ENCODE data around the gene CLPTM1L. TPM values are rescaled to one million over a fixed set of nuclear protein-coding genes. Genes with fewer than 3 reads are reported as not detected.
A peak's percentile ranks its signal among the peaks of the same experiment; 100 is the strongest.
"Not testable (repeated sequence)": the region's sequence is repeated elsewhere in the genome, so short reads cannot be mapped to it uniquely, and the experiment has no call there.

Gene CLPTM1L
- total RNA-seq, 1 experiment from 2014 or later = 262 TPM

DNA sequence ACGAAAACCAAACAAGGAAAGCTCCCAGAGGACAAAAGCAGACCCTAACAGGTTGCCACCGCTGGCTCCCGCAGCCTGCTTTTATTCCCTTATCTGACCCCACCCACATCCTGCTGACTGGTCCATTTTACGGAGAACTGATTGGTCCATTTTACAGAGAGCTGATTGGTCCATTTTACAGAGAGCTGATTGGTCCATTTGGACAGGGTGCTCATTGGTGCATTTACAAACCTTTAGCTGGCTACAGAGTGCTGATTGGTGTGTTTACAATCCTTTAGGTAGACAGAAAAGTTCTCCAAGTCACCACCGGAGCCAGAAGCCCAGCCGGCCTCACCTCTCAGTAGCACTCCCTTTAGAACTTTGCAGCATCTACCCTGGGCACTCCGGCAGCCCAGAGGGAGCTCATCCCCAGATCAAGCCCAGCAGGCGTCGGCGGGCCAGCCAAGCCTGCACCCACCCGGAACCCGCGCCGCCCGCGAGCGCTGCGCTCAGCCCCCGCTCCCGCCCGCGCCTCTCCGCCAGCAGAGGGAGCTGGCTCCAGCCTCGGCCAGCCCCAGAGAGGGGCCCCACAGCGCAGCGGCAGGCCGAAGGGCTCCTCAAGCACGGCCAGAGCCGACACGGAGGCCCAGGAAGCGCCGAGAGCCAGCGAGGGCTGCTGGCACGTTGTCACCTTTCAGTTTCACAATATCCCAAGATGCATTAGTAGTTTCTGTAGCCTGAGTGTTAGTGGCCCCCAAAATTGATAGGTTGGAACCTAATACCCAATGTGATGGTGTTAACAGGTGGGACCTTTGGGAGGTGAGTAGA is 35.3 kb upstream of the CLPTM1L start:
- DNase-seq (ENCODE audit: low read depth) = no peak

DNA sequence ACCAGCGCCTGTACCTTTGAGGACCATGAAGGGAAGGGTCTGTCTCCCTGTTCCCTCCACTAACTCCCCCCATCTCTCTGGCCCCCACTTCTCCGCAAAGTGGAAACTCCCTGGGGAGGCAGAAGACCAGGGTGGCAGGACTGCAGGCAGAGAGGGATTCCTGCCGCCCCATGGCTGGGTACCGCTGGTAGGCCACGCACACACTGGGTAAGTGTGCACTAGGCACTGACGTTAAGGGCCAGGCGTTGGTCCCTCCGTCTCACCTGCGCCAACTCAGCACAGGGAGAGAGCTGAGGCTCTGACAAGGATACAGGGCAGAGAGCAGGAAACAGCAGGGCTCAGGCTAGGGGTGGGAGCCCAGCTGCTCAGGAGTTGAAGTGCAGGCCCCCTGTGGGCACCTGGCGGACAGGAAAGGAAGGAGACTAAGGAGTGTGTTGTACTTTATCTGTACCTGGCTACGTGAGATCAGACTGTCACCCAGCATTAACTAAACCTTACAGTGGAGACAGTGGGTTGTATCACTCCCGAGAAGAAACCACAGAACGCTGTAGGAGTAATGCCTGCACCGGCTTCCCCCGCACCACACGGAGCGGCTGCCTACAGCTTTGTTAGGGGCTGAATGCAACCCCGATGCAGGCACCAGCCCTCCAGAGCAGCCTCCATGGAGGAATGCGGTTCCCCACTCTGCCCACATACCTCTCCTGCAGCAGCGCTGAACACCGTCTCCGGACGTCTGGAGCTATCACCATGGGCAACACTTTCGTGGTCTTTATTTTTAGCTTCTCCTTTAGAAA is 34.2 kb upstream of the CLPTM1L start:
- no peak for DNase-seq (ENCODE audit: low read depth)

DNA sequence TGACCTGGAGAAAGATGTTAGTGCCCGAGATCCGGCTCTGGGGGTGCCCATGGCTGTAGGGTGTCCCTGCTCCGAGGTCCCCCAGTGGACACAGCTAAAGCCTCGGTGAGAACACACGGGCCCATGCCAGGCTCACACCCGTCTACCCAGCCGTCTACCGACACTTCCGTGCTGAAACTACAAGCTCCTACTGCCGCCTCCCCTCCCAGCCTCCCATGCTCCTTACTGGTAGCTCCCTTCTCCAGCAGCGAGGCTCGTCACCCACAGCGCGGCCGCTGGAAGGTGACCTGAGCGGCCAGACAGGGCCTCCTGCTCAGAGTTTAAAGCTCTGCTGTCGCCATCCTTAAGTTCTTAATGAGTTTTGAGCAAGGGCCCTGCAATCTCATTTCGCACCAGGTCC is 33.2 kb upstream of the CLPTM1L start:
- no peak for DNase-seq (ENCODE audit: low read depth)

DNA sequence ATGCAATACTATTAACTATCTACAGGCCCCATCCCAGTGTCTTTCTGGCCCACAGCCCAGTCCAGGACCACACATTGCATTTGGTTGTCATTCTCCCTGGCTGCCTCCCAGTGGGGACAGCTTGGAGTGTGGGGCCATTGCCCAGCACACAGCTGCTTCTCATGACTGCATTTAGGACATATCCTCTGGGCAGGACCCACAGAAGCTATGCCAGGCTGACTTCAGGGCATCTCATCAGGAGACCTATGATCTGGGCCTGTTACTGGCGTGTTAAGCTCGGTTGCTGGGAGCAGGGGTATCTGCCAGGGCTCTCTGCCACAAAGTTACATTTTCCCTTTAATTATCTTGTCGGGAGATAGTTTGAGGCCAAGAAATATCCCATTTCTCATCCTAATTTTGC is 32.1 kb upstream of the CLPTM1L start:
- DNase-seq (ENCODE audit: low read depth) = no peak

DNA sequence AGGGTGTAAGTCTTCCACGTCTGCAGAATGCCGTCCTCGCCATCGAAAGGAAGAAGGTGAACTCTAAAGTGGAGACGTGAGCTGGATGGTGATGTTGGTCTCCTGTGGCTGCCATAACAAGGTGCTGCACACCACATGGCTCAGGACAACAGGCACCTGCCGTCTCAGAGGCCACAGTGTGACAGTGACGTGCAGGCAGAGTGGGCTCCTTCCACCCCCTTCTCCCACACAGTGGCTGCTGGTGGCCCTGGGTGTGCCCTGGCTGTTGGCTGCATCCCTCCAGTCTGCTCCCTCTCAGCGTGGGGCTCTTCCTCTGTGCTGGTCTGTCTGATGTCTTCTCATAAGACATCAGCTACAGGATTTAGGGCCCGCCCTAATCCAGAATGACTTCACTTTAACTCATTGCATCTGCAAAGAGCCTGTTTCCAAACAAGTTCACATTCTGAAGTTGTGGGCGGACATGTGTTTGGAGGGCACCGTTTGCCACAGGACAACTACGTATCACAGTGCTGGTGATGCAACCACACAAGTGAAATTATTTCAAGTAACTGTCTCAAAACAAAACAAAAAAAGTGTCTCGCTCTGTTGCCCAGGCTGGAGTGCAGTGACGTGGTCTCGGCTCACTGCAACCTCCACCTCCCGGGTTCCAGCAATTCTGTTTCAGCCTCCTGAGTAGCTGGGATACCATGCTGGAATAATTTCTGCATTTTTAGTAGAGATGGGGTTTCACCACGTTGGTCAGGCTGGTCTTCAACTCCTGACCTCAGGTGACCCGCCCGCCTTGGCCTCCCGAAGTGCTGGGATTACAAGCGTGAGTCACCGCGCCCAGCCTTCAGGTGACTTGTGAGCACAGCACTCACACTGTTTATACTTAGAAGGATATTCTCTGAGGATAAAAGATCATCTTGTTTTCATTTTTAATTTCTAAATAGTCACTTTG is 31.2 kb upstream of the CLPTM1L start:
- DNase-seq (ENCODE audit: low read depth) = peak; percentile 31

DNA sequence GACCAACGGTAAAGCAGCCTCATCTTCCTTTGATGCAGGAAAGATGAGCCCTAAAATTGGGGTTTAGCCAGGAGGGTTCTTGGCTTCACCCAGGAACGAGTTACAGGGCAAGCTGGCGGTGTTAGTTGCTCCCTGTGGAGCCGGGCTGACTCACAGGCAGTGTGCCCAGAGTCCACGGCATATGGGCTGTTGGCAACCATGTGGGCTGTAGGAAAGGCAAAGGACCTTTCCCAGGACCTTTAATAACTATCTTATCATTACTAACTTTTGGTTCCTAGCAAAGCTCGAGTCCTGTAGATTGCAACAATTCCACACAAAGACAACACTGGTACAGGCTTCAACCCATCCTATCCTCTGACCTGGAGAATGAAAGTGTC is 29.8 kb upstream of the CLPTM1L start:
- DNase-seq (ENCODE audit: low read depth) = peak; percentile 45

DNA sequence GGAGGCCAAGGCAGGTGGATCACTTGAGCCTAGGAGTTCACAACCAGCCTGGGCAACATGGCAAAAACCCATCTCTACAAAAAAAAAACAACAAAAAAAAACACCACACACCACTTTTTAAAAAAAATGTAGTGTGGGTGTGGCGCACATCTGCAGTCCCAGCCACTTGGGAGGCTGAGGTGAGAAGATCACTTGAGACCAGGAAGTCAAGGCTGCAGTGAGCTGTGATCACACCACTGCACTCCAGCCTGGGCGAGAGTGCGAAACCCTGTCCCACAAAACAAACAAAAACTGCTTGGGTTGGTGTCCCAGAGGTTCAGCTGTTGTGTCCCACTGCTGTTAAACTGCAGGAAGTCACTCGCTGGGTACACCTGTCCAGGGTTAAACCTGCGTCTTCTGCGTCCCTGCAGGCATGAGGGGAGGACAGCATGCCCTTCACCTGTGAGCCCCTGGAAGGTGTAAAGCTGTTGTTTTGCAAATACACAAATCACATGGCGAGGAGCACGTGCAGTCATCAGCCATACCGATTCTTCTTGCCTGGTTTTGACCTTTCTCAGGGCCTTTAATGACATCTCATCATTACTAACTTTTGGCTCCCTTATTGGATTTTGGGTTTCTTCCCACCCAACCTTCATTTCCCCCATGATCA is 29.3 kb upstream of the CLPTM1L start:
- DNase-seq (ENCODE audit: low read depth) = no peak

DNA sequence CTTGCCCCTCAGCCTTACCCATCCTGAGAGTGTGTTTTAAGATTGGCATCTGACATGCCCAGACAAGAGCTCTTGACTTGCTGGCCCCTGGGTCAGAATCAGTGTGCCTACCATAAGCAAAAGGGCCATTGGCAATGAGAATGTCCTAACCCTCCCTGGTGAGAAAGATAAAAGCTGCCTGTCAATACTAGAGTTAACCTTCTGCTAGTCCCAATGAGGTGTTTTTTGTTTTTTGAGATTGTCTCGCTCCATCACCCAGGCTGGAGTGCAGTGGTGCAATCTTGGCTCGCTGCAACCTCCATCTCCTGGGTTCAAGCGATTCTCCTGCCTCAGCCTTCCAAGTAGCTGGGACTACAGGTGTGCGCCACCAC is 27.1 kb upstream of the CLPTM1L start:
- not testable (repeated sequence) for DNase-seq (ENCODE audit: low read depth)

DNA sequence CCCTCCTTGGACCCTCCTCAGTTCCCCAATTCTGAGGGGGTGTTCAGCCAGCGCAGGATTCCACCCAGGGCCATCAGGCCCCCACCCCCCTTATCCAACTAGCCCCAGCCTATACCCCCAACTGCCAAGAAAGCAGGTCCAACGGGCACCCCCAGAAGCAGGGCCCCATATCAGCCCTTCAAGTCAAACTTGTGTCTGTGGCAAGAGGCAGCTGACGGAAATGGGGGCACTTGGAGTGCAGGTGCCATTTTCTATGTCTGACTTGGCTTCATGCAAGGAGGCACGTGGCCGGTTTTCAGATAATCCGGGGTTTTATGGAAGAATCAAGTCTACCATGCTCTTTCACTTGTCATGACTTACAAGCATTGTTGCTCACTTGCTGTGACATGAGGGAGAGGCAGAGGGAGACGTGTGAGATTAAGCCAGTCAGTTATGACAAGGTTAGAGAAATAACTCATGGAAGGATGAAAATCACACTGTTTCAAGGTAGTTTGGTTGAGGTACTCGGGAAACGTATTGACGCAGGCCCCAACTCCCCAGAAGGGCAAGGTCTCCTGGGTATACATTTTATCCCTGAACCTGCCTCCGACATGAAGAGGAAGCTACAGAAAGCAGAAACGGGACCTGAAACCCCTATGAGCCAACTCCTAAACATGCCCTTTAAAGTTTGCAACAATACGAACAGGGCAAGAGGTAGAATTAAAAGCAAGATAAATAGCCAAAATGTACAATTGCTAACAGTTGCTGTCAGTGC is 26.5 kb upstream of the CLPTM1L start:
- no peak for DNase-seq (ENCODE audit: low read depth)

DNA sequence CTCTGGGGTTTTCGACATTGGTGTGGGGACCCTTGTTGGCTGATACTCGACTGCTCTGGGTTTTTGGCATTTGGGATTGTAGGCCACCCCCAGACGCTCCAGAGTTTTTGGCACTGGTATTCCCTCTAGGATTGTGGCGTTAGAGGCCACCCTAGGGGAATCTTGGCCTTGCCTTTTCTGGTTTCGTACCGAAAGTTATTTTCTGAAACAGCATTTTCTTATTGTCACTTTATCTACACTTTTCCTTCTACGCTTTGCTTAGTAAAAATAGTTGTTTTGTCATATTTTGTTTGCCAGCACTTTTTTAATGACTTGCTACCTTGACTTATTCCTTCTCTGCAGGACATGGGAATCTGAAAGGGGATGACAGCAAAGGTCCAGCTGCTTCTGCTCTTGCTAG is 25.1 kb upstream of the CLPTM1L start:
- DNase-seq (ENCODE audit: low read depth) = no peak

DNA sequence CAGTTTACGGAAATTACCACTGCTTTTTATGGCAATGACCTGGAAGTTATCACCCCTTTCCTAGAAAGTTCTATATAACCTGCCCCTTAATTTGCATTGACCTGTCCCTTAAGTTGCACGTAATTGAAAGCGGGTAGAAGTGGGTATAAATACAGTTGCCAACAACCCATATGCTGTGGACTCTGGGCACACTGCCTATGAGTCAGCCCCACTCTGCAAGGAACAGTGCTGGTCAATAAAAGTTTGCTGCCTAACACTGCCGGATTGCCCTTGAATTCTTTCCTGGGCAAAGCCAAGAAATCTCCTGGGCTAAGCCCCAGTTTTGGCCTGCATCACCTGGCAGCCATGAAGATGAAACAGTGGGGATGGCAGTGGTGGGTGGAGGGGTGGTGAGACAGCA is 23.9 kb upstream of the CLPTM1L start:
- DNase-seq (ENCODE audit: low read depth) = no peak

DNA sequence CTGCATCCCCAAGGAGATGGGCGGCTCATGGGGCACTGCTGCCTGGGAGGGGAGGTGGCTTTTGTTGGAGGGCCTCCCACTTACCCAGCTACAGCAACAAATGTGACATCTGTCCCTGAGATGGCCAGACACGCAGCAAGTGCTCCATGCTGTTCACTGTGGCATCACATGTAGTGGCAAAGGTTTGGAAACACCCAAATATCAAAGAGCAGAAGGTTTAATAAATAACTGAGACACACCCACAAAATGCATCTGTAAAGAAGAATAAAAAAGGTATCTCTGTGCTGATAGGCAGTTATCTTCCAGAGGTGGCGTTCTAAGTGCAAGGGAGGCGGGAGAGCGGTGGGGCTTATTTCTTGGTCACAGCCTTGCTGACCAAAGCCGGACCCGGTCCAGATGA is 23.3 kb upstream of the CLPTM1L start:
- DNase-seq (ENCODE audit: low read depth) = no peak

DNA sequence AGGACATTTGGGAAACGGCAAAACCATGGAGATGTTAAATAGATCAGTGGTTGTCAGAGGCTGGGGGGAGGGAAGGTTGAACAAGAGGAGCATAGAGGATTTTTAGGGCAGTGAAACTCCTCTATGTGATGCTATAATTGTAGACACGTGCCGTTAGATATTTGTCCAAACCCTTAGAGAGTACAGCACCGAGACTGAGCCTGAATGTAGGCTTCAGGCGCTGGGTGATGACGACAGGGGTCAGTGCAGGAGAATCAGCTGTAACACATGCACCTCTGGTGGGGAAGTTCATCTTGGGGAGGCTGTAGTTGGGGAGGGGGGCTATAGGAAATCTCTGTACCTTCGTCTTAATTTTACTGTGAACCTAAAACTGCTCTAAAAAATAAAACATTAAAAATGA is 22.2 kb upstream of the CLPTM1L start:
- DNase-seq (ENCODE audit: low read depth) = no peak

DNA sequence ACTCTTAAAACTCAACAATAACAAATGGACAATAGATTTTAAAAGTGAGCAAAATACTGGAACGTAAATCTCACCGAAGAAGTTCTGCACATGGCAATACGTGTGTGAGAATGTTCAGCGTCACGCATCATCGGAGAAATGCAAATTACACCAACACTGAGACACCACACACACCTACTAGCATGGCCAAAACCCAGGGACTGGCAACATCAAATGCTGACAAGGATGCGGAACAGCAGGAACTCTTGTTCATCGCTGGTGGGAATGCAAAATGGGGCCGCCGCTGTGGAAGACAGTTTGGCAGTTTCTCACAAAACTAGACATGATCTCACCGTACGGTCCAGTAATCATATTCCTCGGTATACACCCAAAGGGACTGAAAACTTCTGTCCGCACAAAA is 21.6 kb upstream of the CLPTM1L start:
- DNase-seq (ENCODE audit: low read depth) = no peak

DNA sequence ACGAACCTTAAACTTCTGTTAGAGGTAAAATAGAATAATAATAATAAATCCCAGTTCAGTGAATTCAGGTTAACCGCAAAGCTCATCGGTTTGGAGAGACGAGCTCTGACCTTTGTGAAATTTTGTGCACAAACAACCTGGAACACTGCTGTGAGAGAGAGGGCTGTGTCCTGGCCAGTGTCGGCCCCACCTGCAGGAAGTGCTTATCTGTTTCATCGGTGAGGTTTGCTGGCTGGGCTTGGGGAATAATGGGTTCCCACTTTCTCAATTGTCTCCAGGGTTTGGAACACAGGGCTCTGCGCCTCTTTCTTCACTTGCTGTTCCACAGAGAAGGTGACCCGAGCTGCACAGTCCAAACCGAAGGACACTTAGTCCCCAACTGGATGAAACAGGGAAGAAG is 19.3 kb upstream of the CLPTM1L start:
- DNase-seq (ENCODE audit: low read depth) = no peak

DNA sequence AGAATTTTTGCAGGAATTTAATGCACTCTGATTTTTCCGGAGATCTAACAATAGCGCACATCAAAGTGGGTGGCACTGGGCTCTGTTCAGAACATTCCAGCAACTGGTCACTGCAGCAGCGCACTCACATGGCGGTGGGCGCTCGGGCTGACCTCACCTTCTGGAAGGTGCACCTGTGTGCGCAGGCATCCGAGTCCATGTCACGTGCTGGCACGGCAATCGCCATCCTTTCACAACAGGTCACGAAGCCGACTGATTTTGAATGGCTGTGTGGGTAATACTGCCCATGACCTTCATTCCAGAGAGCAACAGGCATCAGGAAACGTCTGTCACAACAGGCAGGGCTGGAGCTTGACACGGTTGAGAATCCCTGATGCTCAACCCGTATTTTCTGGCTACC is 18.7 kb upstream of the CLPTM1L start:
- DNase-seq (ENCODE audit: low read depth) = no peak

DNA sequence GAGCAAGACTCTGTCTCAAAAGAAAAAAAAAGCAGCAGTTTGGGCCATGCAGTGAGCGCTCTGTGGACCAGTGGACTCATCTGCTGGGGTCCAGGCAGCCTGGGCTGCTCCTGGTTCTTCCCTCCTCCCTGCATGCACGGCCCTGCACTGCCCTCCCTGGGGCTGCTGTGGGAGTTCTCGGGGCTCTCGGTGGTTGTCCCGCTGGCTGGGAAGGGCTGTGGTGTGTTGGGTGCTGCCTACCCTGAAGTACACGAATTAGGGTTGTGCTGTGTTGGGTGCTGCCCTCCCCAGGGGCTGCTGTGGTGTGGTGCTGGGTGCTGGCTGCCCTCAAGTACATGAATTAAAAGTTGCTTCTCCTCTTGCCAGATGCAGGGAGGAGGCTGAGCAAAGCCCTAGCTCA is 18.3 kb upstream of the CLPTM1L start:
- DNase-seq (ENCODE audit: low read depth) = no peak

DNA sequence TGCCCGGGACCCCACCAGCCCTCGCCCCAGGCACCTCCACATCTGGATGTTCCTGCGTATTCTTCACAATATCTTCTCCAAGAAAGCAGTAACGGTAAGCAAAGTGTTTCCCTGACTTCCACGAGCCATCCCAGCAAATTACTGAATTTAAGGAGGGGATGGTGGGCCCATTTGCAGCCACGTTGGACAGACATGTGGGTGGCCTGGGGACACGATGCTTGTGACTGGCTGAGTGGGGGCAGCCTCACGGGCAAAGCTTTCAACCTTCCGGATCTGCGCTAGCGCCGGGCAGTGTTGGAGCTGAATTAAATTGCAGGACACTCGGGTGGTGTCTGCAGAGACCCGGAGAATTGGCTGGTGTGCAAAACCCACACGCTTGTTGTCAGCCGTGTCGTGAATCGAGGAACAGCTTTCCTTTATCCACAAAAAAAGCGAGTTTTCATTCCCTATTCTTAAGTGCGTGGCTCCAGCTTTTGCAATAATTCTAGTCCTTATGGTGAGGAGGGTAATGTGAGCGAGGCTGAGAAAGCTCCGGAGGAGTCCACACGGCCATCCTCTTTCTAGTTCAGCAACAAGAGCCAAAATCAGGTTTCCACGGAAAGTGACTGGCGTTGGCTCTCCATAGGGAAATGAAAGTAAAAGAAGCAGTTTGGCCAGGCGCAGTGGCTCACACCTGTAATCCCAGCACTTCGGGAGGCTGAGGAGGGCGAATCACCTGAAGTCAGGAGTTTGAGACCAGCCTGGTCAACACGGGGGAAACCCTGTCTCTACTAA is 17.5 kb upstream of the CLPTM1L start:
- no peak for DNase-seq (ENCODE audit: low read depth)

DNA sequence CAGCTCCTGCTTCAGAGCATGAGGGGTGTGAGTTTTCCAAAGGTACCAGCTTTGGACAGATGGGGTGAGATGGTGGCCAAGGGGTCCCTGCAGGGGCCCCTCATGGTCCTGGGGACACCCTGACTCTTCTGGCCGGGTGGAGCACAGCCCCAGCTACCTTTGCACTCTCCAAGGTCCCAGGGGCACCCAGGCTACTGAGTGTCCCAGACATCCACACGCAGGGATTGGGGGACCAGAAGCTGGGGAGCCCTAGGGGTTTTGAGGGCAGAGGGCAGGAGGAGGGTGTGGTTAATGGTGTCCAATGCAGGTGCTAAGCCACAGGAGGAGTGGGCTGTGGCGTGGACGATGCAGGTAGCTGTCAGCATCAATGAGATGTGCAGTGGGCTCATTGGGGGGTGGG is 16.0 kb upstream of the CLPTM1L start:
- DNase-seq (ENCODE audit: low read depth) = no peak

DNA sequence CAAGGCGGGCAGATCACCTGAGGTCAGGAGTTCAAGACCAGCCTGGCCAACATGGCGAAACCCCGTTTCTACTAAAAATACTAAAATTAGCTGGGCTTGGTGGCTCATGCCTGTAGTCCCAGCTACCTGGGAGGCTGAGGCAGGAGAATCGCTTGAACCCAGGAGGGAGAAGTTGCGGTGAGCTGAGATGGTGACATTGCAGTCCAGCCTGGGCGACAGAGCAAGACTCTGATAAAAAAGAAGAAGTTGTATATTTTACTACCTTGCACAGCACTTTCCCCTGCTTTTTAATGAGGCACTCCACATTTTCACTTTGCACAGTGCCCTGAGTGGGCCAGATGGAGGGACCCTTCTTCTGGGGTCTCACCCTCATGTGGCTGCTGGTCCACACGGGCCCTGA is 15.5 kb upstream of the CLPTM1L start:
- not testable (repeated sequence) for DNase-seq (ENCODE audit: low read depth)

All from M059J (cell line).